HG02763 (cell line): Measurements from ENCODE around the gene ZNF862.
A peak's percentile ranks its signal among the peaks of the same experiment; 100 is the strongest.

Experiments
- ATAC-seq: cut with Tn5 transposase; IDR thresholded peaks from one replicate; pipeline ENCODE4 v1.9.1; 2021; ENCODE audit warnings: mild to moderate bottlenecking, moderate library complexity; ENCODE audit not compliant: unreplicated experiment

Gene ZNF862

GRCh38 chr7:149864023-149864422 lies 25.8 kb downstream of the ZNF862 start:
- no peak for ATAC-seq

DNA sequence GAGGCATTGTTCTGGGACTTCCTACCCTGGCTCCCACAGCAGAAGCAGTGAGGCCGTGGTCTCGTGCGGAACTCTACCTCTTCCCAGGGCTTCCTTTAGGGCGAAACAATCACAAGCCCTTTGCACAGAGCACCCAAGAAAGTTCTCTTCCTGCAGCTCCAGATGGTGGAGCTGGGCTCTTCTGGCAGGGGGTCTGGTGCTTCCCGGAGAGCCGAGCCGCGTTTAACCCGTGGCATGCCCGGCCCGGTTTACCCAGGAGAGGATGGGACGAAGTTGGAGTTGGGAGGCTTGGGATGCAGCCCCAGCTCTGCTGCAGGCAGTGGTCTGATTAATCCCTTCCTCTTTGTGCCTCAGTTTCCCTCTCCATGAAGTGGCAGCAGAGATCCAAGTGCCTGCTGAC lies 26.6 kb downstream of the ZNF862 start:
- no peak for ATAC-seq

DNA sequence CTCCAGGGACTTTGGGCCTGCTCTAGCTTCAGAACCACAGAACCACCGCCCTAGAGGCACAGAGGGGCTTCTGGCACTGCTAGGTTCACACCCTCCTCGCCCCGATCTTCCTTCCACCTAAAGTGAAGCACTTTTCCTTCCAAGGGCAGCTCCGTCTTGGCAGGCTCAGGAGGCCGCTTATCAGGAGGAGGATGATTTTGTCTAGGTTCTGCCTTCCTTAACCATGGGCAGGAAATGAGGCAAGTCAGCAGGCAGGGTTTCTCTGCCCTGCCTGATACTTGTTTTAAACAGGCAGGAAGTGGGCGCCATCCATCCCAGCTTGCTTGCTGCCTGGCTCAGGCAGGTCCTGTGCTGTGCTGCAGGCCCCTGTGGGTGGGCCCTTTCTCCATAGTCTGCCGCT lies 27.3 kb downstream of the ZNF862 start:
- no peak for ATAC-seq

GRCh38 chr7:149866139-149866778 lies 28.1 kb downstream of the ZNF862 start:
- no peak for ATAC-seq

- no peak for ATAC-seq
These were observed 28.7 kb downstream of the ZNF862 start for GRCh38 chr7:149866779-149867447.

DNA sequence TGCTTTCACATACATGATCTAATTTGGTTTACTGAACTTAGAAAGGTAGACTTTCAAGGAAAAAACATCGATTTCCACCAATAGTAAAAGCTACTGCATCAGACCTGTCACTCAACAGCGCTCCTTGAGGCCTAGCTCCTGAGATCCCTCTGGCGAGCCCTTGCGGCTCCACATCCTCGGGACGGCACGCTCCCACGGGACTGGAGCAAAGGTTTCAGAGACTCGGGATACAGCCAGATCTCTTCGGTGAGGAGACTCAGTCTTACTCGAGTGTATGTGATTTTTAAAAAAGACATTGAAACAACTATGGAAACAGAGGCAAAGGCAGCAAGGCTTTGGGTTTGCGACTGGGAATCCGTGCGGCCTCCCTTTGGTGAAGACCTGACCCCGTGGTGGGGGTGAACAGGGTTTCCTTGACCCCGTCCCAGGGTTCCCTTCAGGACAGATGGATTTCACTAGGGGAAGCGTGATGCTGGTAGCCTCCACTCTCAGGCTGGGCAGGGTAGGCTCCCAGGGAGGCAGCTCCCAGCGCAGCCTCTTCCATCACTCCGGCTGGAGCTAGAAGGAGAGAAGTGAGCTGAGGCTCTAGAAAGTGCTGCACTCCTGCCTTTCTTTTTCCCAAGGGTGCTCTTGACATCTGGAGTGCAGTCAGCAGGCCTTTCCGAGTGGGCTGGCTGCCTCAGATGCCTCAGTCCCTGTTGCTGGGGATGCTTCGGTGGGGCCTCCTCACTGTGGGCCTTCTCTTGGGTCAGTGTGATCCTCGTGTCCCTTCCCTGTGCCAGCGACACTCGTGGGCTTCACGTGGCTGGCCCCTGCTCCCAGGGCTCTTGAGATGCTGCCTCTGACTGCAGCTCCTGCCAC lies 29.8 kb downstream of the ZNF862 start:
- ATAC-seq, result no peak

- no peak for ATAC-seq
These were observed 30.6 kb downstream of the ZNF862 start for GRCh38 chr7:149868623-149869290.

- no peak for ATAC-seq
These were observed 31.1 kb downstream of the ZNF862 start for GRCh38 chr7:149869291-149869650.

DNA sequence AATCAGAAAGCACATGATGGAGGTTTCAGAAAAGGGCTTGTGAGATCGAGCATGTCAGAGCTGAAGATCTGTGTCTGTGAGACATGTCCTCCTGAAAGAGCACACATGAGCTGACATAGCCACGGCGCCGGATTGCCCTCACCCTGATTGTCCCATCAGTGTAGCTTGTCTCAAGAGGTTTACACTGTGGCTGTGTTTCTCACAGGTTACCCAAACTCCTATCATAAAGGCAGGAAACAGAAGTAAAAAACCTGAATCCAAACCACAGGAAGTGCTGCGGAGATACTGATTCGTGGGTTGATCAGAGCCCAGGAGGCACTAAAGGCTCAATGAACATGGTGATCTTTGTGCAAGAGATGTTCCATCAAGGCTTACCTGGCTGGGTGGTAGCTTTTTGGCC lies 31.7 kb downstream of the ZNF862 start:
- no peak for ATAC-seq

- no peak for ATAC-seq
These were observed 32.1 kb downstream of the ZNF862 start for GRCh38 chr7:149870274-149870673.

DNA sequence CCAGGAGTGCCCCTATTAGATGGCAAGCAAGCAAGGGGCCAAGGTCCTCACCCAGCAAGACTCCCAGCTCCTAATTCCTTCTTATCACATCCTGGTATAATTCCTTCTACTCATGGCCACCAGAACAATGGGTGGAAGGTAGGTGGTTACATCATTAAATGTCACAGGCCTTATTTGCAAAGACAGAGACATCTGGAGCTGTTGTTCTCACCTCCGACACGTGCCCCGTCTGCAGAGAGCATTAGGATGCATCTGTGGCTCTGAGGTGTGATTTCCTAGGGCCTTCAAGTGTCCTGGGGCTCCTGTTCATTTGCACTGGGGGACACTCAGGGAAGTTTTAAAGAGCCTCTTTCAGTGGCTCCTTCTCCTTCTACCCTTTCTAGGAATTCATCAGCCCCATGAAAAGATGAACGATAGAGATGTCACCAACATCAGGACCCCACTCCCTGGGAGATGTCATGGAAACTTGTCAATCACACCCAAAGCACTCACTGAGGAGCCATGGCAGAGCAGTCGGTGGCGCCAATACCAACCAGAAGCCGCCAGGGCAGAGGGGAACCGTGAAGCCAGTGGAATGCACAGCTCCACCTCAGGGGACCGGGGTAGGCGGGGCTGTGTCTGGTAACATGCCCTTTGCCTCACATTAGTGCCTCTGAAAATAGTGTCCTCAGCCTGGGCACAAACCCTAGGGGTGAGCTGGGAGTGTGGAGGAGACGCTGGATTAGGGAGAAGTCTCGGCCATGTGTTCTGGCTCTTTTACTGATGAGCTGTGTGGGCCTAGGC lies 32.7 kb downstream of the ZNF862 start:
- ATAC-seq, result no peak

- ATAC-seq, result no peak
These were observed 33.4 kb downstream of the ZNF862 start for GRCh38 chr7:149871576-149871975.

GRCh38 chr7:149872419-149873073 lies 34.4 kb downstream of the ZNF862 start:
- no peak for ATAC-seq

DNA sequence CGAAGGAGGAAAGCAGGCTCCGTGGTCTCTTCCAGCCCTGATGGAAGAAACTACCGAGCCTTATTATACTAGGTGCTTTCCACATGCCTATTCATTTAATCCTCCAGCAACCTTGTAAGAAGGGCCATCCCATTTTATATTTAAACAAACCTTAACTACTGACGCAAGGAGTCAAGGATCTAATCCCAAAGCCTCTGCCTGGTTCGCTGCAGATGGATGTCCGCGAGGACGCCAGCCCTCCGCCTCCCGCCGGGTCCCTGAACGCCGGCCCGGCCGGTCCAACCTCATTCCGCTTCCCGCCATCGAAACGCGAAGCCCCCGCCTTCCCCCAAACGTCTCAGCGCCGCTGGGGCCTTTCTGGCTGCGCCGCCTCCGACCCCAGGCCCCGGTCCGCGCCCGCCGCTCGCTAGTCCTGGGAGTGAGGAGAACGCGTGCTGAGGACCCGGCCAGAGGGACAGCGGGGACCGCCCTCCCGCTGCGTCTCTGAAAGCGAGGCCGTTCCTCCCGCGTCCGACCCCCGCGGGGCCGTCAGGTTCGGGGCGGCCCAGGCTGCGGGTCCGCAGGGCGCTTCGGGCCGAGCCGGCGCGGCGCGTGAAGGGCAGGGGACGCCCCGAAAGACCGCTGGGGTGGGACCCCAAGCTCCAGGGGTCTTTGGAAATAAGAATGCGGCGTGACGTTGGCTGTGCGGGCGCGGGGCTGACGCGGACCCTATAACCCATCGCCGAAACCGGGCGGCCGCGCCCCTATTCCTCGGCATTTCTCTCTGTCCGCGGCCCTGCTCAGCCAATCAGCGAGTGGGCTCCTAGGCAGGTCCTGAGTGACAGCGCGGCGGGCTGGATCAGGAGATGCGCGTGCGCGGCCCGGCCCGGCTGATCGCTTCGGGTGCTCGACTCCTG lies 35.1 kb downstream of the ZNF862 start, which contains the start of gene ATP6V0E2:
Gene ATP6V0E2, plus strand, starts transcription at position 896 of the 896 bp plus-strand sequence. CDS start 97 bp downstream, outside the sequence.
- peak; percentile 94 for ATAC-seq

- ATAC-seq, result peak; percentile 25
These were observed 35.9 kb downstream of the ZNF862 start for GRCh38 chr7:149873970-149874643.

DNA sequence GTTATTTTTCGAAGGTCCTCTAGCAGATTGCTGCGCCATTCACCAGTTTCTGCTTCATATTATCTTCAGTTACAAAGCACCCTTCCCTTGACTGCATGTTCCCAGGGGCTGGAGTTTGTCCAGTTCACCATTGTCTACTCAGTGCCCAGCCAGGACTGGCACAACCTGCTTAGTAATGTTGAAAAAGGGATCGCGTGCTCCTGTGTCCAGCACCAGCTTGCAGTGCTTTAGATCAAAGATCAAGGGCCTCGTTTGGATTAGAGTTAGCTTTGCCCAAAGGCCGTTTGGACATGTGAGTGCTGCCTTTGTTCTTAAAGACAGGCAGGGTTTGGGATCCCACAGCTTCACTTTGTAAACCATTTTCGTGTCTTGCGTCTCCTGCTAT lies 36.5 kb downstream of the ZNF862 start:
- no peak for ATAC-seq

- no peak for ATAC-seq
These were observed 37.2 kb downstream of the ZNF862 start for GRCh38 chr7:149875396-149875795.

DNA sequence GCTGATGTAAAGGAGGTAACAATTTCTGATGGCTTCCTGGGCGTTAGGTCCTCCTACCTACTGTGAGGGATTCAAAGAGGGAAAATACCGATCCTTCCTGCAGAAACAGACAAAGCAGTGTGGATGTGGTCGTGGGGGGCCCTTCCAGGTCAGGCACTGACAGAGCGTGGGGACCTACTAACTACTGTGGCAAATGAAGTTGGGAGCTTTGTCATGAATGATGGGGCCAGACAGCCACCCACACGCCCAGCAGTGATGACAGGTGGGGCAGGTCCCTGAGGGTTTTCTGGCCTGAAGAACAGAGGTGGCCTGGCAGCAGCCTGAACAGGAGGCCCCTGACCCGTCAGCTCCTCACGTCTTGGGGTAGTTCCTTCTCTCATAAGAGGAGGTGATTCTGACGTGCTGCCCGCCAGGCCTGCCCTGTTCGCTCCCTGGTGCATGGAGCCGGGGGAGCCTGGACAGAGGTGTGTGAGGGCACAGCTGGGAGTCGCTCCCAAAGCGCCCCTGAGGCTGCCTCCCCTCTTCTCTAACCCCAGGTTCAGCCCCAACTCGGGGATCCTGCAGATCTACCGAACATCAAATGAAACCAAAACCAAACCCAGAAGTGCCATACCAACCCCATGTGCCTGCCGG lies 39.8 kb downstream of the ZNF862 start:
- no peak for ATAC-seq
